ENCODE data around the gene AKR1E2. TPM values are rescaled to one million over a fixed set of nuclear protein-coding genes. Genes with fewer than 3 reads are reported as not detected.

Gene AKR1E2
- total and polyA plus RNA-seq, 9 of the 15 experiments (the other 6 are each of a cell fraction or from before 2014, with no cell fraction given) = 4.2 to 16.6 (median 9.8) TPM

DNA sequence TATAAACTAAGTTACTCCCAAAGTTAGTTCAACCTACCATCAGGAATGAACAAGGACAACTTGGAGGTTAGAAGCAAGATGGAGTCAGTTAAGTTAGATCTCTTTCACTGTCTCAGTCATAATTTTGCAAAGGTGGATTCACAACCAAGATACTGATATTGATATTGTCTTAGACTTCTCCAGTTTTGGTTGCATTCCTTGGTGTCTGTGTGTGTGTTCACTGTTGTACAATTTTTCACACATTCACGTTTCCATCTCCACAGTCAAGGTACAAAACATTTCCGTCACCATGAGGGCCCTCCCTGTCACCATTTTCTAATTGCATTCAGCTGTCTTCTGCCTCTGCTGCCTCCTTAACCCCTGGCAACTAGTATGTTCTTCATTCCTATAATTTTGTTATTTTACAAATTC is 41.1 kb downstream of the AKR1E2 start (continued):
- TF ChIP-seq EWSR1 (IDR thresholded peaks at IDR 0.05; ENCODE audit: borderline replicate concordance, low read depth, partially characterized antibody) = no peak
- TF ChIP-seq ZNF696 (CRISPR knock-in tag; conservative IDR thresholded peaks at IDR 0.05) = no peak
- TF ChIP-seq POLR2H (tag; IDR thresholded peaks at IDR 0.05; ENCODE audit: low read depth) = peak; percentile 53
- TF ChIP-seq, protein P1, sequence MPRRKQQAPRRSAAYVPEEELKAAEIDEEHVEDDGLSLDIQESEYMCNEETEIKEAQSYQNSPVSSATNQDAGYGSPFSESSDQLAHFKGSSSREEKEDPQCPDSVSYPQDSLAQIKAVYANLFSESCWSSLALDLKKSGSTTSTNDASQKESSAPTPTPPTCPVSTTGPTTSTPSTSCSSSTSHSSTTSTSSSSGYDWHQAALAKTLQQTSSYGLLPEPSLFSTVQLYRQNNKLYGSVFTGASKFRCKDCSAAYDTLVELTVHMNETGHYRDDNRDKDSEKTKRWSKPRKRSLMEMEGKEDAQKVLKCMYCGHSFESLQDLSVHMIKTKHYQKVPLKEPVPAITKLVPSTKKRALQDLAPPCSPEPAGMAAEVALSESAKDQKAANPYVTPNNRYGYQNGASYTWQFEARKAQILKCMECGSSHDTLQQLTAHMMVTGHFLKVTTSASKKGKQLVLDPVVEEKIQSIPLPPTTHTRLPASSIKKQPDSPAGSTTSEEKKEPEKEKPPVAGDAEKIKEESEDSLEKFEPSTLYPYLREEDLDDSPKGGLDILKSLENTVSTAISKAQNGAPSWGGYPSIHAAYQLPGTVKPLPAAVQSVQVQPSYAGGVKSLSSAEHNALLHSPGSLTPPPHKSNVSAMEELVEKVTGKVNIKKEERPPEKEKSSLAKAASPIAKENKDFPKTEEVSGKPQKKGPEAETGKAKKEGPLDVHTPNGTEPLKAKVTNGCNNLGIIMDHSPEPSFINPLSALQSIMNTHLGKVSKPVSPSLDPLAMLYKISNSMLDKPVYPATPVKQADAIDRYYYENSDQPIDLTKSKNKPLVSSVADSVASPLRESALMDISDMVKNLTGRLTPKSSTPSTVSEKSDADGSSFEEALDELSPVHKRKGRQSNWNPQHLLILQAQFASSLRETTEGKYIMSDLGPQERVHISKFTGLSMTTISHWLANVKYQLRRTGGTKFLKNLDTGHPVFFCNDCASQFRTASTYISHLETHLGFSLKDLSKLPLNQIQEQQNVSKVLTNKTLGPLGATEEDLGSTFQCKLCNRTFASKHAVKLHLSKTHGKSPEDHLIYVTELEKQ (CRISPR knock-in tag; IDR thresholded peaks at IDR 0.05) = peak; percentile 73
- TF ChIP-seq DDX20 (tag; IDR thresholded peaks at IDR 0.05; ENCODE audit: low read depth) = peak; percentile 91
- TF ChIP-seq ZNF766 (CRISPR knock-in tag; conservative IDR thresholded peaks at IDR 0.05) = peak; percentile 56; the same call in 1 of the 2 replicates
- TF ChIP-seq TEAD1 (CRISPR knock-in tag; IDR thresholded peaks at IDR 0.05) = peak in 1 of 2 experiments; percentile 87; a peak in 2 of 4 replicates
- peak; percentile 93 for TF ChIP-seq ZNF311 (CRISPR knock-in tag; IDR thresholded peaks at IDR 0.05)
- TF ChIP-seq BACH1 (tag; IDR thresholded peaks at IDR 0.05) = peak; percentile 86
- TF ChIP-seq CHD4 (IDR thresholded peaks at IDR 0.05; ENCODE audit: insufficient read depth, insufficient replicate concordance, low read depth, low read length, poor library complexity, severe bottlenecking) = no peak
